Cerebellar cortex (tissue), 1 donor: ENCODE measurements around the gene TTLL11.
"Not testable (repeated sequence)": the region's sequence is repeated elsewhere in the genome, so short reads cannot be mapped to it uniquely, and the experiment has no call there.

Experiments
- DNase-seq: peaks from one replicate; pipeline ENCODE4 v3.0.0-alpha.2; 2015; ENCODE audit warnings: low spot score

The TTLL11 gene

DNA sequence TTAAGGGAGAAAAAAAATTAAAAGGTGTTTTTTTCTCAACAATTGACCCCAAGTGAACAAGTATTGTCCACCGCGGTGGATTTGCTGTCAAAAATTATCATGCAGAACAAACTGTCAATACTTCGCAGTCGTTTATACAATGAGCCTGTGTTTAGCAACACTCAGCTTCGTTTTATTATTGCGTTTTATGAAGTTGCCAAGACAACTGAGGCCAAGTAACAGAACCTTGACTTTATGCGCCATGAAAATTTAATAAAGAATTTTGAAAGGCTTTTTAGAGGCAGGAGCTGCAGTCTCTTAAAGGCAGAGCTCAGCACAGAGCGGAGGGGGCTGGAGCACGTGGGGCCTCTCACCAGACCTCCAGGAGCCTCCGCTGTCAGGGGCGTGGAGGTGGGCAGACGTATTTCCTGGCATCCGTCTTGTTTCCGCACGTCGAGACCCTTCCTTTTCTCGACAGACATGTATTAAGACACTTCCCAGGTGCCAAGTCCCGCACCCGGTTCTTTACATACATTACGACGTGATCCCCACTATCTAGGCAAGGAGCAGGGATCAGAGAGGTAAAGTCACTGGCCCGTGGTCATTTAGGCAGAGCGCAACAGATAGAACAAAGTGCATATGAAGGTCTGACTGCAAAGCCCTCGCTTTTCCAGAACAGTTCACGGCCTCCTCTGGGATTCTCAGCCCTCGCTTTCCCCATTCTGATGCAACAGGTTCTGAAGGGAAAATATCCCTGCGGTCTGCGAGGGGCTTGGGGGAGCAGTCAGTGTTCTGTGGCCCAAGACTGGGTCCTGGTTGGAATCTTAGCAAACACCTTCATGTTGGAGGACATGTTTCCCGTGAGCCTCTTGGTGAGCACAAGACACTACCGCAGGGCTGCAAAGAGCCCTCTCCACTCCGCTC lies 277.3 kb downstream of the TTLL11 start:
- no peak for DNase-seq

DNA sequence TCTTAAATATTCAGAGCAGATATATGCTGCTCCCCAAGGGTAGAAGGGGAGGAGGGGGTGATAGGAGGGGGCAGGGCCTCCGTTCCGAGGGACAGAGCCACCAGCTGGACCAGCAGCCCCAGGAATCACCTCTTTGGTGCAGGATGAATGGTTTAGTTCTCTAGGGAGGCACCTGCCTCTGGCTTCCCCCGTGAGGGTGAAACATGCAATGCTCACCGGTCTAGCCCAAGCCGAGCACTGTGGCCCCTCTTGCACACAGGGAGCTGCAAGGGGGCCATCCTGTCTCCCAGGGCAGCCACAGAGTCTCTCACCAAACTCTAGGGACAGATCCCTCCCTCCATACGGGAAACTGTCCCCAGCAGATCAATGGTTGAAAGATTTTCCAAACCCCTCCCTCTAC lies 278.0 kb downstream of the TTLL11 start:
- no peak for DNase-seq

DNA sequence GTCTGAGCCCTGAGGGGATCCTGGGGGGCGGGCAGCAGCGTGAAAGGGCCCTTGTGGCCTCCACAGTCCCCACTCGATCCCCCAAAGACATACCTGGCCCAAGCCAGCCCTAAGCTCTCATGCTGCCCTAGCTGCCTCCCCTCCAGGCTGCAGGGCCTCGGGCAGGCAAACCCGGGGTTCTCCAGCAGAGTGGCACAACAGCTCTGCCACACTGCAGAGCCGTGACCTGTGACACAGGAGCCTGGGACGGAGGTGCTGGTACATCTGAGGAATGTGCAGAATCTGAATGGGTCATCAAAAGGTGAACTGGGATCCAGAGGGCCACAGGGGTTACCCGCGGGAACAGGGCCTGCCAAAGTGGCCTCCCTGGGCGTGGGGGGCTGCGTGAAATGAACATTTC lies 278.5 kb downstream of the TTLL11 start:
- no peak for DNase-seq

DNA sequence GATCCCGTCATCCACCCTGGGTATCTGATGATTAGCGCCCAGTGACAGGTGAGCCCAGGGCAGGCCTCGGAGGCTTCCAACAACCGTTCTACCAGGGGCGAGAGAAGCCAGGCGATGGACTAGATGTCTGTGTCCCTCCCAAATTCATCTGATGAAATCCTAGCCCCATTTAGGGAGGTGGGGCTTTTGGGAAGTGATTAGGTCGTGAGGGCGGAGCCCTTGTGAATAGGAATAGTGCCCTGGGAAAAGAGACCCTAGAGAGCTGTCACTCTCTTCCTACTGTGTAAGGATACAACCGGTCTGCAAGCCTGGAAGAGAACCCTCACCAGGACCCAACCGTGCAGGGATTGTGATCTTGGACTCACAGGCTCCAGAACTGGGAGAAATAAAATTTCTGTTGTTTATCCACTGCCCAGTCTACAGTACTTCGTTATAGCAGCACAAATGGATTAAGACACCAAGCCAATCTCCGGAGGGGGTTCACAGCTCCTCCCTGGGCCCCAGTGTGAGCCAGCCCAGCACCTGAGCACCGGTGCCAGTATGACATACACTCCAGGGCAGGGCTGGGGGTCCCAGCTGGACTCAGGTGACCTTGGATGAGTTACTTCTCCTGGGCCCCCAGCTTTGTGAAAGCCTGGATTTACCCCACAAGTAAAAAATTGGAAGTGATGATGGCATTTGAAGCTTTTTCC lies 279.4 kb downstream of the TTLL11 start:
- no peak for DNase-seq

DNA sequence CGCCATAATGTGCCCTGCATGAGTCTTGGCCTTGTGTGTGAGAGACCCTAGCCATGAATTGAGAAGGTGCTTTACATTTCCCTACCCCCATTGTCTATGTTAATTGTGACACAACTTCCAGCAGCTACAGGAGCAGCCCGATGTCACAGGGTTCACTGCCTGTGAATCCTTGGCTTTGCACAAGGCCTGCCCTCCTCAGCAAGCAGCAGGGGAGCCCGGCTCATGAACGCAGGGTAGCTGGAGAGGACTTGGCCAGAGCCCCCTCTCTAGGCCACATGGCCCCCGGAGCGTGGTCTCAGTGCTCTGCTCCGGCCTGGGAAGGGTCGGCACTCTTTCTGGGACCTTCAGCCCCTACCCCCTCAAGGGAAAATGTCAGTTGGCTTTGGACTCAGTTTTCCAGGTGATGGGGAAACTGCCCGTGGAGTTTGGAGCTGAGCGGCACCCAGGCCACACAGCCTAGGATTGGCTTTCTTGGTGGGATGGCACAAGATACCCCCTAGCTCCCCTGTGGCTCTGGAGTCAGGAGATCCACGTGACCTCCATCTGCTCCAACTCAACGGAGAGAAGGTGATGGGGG lies 280.9 kb downstream of the TTLL11 start:
- DNase-seq: no peak

DNA sequence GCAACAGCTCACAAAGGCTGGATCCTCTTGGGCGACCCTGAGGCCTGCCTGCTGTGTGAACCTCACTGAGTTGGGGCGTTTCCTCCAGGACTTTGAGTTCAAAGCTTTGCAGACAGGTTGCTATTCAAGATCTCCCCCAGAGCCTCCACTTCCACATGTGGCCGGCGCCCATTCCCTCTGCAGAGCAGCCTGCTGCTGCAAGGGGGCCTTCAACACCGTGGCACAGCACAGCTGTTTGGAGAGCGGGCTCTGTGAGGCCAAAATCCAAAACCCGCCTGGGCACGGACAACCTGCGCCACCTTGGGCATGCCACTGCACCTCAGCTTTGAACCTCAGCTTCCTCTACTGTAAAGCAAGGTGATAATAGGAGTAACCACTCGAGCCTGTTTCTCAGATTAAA lies 281.4 kb downstream of the TTLL11 start:
- DNase-seq: no peak

DNA sequence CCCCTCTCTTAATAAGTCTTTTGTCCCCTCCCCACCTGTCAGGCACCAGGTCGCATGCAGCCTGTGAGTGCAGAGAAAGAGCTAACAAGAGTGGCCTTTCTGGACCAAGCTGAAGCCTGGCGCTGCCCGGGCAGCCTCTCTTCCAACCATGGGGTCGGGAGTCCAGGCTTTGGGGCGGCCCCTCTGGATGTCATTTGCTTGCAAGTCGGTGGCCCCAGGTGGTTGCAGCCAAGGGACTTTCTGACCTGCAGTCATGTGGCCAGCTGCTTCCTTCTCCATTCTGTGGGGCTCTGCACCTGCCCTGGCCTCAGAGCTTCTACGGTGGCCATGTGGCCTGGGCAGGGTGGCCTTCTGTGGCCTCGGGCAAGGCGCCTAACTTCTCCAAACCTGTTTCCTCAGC lies 282.0 kb downstream of the TTLL11 start:
- DNase-seq: no peak

DNA sequence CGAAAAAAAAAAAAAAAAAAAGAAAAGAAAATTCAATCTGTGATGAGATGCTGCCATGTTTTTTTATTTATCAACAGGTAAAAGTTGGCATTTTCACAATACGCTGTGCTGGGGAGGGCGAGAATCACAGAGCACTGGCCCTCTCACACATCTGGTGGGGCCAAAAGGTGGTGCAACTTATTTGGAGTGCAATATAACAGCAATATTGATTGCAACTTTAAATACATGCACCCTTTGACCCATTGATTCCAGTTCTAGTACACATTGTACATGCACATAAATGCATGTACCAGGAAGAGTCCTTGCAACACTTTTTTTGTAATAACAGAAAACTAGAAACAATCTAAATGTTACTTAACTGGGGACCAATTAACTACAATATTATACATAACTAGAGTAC lies 282.6 kb downstream of the TTLL11 start:
- DNase-seq: no peak

DNA sequence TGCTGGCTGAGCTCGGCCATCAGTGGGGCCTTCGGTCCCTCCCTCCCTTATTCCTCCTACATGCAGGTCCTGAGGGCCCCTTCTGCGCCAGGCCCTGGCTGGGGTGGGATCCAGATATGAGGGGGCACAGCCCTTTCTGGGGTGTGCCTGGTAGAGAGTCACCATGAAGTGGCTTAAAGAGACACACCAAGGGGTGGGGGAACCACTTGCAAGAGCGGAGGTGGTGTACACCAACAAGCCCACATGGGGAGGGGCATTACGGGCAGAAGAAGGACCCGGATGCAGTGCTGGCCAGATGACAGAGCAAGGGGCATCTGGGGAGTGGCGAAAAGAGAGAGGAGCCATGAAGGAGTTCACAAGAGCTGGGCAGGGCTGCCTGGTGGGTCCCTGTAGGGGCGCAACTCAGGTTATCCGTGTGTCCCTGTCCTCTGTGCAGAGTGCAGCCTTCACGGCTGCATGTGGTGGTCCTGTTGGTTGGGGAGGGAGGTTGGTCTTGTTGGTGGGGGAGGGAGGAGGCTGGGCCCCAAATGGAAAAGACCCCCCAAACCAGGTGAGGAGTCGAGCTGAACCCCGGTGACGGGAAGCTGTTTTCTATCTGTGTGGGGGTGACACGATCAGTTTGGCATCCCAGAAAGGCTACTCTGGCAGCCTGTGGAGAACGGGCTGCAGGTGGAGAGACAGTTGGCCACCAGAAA lies 283.6 kb downstream of the TTLL11 start:
- no peak for DNase-seq

DNA sequence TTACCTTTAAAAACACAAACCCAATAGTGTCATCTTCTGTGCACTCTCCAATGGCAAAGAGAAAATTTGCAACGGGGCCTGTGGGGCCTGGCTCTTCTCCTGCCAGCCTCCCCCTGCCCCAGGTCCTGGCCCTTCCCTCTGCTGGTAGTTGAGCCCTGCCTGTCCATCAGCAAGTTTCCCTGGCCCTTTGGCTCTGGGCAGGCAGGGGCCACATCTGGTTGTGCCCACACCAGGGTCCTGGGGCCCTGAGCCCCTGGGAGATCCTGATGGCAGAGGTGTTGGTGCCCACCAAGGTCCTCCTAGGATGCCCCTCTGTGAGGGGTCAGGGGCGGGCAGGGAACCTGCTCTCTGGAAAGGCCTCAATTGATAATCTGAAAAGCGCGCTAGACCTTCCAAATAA lies 284.3 kb downstream of the TTLL11 start:
- no peak for DNase-seq

DNA sequence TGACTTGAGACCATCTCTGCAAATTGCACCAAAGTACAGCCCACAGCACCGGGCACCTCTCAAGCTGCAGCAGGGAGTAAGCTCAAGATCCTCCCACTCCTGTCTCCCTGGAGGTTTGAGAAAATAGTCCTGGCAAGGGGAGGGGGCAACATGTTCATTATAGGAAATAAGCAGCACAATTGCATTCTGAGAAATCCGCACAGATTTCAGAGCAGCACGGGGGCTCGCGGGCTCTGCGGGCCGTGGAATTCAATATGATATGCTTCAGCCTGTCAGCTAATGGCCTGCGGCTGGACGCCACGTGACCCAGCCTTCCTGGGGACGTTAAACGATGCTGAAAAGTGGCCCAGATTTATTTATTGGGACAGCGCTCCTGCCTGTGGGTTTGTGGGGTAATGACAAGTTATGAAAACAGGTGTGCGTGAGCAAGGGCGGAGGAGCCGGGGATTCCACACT lies 285.3 kb downstream of the TTLL11 start:
- DNase-seq: peak; percentile 64

DNA sequence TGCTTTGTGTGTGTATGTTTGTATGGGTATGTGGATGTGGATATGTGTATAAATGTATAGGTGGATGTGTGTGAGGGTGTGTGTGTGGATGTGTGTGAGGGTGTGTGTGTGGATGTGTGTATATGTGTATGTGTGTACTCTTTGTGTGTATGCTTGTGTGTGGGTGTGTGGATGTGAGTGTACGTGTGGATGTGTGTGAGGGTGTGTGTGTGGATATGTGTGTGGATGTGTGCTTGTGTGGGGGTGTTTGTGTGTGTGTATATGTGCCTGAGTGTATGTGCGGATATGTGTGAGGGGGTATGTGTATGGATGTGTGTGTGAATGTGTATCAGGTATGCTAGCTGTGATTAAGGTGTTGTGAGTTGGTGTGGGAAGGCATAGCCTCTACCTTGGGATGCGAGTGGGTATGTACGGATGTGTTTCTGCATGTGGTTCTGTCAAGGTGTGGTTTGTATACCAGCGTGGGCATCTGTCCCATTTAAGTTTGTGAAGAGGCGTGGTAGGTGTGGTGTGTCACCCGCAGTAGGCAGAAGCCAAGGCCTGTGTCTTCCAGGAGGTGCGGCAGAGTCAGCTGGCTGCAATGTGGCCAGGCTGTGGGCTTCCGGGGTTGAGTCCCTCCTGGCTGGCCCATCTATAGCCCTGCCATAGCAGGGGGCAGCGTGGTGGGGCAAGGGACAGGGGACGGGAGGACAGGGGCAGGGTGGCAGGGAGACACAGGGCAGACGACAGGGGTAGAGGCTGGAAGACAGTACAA lies 285.9 kb downstream of the TTLL11 start:
- no peak for DNase-seq

DNA sequence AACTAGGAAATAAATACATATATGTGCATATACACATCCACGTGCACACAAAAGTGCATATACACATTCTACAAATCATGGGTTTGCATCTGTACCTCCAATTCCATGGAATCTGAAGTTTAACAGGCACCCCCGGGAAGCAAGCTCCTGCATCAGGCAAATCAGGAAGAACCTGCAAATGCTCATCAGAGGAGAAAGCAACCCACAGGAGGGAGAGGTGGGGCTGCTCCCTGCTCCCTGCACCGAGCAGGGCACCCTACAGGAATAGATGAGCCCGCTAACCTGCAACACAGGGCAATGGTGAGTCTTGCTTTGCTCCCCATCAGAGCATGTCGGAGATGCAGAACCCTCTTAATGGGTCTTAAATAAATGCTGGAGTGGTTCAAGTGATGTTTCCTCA lies 290.4 kb downstream of the TTLL11 start:
- DNase-seq: no peak

DNA sequence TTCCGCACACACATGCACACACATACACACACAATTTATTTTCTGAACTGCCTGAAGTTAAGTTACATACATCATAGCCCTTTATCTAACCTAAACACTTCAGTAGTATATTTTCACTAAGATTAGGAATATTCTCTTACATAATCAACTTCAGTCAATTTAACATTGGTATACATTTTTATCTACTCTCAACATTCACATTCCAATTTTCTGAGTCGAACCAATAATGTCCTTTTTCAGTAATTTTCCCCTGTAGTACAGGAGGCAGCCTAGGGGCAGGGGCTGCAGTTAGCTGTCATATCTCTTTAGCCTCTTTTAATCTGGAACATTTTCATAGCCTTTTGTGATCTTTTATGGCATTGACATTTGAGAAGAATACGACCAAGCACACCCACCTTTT lies 291.5 kb downstream of the TTLL11 start:
- no peak for DNase-seq

DNA sequence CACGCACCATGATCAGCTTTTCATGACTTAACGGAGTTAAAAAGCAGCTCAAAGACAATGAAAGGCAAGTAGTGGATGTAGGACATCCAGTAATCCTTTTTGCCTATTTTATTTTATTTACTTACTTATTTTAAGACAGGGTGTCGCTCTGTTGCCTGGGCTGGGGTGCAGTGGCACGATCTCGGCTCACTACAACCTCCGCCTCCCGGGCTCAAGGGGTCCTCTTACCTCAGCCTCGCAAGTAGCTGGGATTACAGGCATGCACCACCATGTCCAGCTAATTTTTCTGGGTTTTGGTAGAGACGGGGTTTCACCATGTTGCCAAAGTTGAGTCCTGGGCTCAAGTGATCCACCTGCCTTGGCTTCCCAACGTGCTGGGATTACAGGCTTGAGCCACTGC lies 292.7 kb downstream of the TTLL11 start:
- DNase-seq: no peak

DNA sequence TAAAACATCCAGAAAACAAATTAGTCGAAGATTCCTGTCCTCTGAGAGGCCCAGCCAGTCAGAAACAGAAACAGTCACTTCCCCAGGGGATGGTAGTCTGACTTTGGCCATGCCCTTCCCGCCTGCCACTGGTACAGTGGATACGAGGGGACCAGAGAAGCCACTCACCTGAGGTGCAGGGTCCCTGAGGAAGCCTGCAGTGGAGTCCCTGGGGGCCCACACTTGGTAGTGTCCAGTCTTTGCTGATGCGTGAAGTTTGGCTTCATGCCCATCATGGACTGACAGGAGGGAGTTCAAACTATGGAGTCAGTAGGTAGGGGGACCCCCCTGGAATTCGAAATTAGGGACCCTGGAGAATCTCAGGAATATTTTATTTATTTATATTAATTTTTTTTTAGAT lies 294.2 kb downstream of the TTLL11 start:
- DNase-seq: no peak

DNA sequence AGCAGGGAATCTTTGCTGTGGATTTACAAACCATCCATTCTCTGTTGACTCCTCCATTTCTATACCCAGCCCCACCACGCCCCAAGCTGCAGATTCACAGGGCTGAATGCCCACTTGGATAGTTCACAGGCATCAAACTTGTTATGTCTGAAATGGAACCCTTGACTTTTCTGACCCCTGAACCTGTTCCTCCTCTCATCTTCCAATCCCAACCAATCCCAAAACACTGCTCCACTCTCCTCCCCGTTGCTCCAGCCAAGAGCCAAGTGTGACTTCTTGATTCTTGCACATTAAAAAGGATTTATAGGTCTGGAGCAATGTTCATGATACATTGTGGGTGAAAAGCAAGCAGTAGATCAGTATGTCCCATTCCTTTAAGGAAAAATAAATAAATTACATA lies 296.0 kb downstream of the TTLL11 start:
- DNase-seq: no peak

DNA sequence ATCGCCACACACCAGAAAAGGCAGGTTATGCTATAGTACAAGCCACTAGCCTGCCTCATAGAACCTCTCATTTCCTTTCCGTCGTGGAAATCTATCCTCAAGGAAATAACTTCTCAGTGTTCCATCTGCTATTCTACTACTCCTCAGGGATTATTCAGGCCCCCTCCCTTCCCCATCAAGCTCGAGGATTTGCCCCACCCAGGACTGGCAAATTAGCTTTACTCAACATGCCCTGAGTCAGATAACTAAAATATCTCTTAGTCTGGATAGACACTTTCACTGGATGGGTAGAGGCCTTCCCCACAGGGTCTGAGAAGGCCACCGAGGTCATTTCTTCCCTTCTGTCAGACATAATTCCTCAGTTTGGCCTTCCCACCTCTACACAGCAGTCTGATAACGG lies 298.8 kb downstream of the TTLL11 start:
- DNase-seq: not testable (repeated sequence)

DNA sequence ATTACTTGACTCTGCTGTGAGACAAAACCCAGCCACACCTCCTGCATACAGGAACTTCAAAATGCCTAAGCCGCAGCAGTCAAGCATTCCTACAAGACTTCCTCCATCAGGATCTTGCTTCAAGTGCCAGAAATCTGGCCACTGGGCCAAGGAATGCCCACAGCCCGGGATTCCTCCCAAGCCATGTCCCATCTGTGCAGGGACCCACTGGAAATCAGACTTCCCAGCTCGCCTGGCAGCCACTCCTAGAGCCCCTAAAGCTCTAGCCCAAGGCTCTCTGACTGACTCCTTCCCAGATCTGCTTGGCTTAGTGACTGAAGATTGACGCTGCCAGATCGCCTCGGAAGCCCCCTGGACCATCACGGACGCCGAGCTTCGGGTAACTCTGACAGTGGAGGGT lies 300.6 kb downstream of the TTLL11 start:
- not testable (repeated sequence) for DNase-seq

DNA sequence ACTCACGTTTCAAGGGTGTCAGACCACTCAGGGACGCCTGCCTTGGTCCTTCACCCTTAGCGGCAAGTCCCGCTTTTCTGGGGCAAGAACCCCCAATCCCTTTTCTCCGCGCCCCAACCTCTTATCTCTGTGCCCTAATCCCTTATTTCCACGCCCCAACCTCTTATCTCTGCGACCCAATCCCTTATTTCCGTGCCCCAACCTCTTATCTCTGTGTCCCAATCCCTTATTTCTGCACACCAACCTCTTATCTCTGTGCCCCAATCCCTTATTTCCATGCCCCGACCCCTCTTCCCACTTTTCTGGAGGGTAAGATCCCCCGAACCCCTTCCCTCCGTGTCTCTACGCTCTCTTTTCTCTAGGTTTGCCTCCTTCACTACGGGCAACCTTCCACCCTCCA lies 302.3 kb downstream of the TTLL11 start:
- no peak for DNase-seq

DNA sequence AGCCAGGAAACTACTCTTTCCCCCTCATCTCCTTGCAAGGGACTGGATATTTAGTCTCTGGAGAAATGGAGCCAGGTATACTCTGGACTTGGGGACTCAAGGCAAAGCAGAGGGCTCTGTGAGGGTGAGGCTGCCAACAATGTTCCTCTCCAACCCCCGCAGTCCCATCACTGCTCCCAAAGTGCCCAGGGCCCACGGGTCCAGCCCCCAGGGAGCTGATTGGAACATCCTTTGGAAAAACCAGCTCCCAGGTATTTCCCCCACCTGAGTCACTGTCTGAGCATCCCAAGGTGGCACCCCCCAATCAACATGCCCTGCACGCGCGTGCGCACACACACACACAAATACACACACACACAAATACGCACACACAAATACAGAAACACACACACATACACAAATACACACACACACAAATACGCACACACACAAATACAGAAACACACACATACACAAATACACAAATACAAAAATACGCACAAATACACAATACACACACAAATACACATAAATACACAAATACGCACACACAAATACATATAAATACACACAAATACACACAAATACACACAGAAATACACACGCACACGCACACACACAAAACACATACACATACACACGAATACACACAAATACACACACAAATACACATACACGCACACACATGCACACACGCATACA lies 304.3 kb downstream of the TTLL11 start:
- no peak for DNase-seq
